AG08396 (cell line): ENCODE results near the gene ERAP2.

Source experiments
- DNase-seq: peaks from one replicate; pipeline ENCODE4 v3.0.0; 2012; ENCODE audit warnings: low spot score, mixed read lengths

Gene ERAP2

DNA sequence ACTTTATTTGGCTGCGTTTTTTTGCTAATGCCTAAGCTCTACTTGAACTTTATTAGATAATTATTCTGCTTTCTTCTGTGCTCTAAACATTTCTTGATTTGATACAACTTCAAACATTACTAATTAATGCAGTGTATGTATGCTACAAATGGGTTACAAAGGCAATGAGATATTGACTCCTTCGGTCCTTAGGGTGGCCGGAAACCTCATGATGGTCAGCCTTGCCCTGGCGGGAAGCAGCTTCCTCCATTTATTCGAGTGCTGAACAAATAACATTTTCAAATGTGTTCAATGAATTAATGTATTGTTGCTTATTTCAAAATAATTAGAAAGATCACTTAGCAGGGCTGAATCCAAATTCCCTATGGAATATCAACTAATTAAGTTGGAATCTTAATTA is 55.7 kb downstream of the ERAP2 start:
- no peak for DNase-seq

DNA sequence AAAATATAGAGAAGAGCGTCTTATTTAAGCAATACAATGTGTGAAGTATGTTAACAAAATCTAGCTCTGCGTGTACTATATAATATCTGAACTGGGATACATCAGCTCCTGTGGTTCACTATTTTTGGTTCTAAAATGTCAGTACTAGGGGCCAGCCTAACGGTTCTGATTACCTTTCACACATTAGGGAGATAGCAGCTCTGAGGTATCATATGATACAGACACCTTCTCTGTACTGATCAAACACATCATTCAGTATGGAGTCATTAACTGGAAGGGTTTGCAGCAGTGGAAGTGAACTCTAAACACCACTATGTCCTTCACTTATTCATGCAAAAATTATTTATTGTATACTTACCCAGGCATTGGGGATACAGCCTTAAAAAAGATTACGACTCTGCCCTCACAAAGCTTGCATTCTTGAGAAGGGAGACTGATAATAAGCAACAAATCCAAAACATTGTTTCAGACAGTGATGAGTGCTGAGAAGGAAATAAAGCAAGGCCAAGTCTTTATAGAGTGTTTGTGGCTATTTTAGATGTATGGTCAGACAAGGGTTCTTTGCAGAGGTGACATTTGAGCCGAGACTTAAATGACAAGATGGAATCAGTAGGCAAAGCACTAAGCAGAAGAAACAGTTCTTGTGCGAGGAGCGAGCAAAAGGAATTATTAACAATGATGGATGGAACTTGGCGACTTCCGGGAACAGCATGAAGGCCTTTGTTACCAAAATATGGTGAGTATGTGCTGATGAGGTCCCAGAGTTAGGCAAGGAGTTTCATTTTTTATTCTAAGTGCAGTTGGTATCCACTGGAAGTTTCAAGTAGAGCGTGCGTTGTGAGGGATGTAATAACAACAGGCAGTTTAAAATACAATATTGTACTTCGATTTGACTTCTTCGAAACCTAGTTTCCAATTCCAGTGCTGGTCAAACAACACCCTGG is 57.7 kb downstream of the ERAP2 start:
- DNase-seq, result no peak

DNA sequence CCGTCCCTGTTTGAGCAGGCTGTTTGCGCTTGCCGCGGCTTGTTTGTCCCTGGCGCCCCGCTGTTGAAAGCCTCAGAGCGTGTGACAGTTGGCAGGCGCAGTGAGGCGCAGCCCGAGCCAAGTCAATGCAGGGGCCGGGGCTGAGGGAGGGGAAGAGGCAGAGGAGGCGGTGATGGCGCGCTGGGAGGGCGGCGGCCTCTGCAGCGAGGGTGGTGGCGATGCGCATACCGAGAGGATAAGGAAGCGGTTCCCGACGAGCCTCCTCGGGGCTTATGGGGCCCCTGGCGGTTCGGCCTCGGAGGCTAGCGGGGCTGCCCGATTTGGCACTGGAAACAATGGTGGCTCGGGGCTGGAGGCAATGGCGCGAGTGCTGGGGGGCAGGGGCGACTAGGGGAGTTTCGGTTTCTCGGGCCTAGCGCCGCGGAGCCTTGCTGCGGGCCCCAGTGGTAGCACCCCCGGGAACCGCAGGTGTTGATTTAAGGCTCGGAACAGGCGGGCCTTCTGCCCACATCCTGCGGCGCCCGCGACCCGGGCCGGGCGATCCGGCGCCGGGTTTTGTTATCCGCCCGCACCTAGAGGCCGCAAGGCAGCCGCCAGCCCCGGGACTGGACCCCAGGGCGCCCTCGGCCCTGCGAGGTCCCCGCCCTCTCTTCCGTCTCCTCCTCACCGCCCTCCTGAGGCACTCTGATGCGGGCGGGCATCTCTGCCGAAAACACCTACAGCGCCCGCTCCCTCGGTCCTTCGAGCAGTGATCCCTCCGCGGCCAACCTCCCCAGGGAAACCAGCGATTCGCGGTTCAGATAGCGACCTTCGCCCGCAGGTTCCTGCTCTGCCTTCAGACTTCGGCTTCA is 58.6 kb downstream of the ERAP2 start:
- peak; percentile 90 for DNase-seq

DNA sequence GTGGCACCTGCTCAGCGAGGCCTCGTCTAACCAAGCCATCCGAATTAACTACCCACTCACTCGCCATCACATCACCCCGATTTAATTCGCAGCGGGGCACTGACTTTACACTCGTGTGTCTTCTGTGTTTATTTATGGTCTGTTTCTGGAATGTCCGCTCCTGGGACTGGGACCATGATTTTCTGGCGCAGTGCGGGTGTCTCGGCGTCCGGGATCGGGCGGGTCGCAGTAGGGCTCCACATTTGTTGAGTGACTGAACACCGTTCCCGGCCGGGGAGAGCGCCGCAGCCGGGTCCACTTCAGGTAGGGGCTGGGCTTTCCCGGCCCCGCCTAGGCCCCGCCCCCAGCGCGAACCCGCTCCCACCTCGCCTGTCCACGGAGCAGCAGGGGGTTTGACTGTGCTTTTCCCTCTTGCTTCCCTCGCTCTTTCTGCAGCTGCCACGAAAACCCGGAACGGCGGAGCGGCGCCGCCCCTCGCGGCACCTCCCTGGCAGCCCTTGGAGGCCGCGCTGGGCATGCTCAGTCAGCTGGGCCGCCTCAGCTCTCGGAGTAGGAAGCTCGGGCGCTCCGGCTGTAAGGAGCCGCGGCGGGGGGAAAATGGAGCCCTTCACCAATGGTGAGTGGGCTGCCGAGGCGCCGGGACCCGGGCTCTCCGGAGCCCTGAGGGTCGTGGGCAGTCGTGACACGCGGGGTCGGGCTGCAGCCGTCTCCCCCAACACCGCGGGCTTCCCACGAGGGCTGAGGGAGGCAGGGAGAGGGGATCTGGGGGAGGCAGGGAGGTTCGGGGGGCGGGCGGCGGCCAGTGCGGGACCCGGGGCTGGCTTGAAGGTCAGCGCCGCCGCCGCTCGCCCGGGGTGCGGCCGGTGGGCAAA is 59.5 kb downstream of the ERAP2 start, which contains the start of gene LNPEP:
Gene LNPEP (plus strand): TSS at position 522 of the 872 bp plus-strand sequence. CDS start 76 bp downstream, at position 598.
- peak; percentile 92 for DNase-seq

DNA sequence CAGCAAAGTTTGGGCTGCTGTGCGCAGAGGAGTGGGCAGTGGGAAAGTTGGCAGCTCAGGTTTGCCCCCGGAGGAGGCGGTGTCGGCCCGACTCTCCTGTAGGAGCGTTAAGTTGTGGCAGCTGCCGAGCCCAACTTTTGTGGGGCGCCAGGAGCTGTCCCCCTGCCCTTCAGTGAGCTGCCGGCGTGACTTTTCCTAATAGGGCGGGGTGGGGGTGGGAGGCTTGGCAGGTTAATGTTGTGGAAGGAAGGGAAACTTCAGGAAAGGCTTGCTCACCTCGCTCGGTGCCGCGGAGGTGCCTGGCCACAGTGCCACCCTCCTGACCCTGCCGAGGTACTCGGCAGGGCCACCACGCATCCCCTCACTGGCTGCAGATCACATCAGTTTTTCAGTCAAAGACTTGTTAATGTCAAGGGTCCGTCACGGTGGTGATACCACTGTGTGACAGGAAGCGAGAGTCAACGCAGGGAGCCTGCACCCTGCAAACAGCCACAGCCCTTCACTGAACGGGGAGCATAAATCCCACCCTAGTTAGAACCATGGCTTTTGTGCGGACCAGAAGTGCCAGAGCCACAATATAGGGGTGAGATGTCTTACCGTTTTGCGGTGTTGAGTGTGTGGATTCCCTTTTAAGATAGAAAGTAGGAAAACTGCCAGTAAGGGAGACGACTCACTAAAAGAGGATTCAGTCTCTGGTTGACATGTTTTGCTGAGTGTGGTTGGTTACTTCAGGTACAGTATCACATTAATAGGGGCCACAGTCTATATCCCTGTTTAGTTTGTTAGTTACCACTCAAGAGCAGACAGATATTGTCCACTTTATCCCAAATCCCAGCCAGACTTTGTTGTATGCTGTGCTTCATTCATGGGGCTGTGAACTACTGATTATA is 60.4 kb downstream of the ERAP2 start:
- peak; percentile 12 for DNase-seq

DNA sequence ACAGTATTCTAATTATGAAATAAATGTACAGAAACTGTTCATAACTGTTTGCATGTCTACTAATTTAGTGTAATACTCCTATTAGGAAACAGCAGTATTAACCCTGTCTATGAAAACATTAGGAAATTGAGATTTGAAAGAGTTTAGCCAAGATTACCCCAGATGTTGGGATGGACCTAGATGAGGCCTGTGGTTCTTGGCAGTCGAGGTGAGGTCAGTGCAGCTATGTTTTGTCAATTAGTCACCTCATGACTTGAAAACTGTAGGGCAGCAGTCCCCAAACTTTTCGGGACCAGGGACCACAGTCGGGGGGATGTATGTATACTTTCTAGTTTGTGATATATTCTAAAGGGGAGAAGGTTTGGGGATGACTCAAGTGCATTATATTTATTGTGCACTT is 64.3 kb downstream of the ERAP2 start:
- no peak for DNase-seq

DNA sequence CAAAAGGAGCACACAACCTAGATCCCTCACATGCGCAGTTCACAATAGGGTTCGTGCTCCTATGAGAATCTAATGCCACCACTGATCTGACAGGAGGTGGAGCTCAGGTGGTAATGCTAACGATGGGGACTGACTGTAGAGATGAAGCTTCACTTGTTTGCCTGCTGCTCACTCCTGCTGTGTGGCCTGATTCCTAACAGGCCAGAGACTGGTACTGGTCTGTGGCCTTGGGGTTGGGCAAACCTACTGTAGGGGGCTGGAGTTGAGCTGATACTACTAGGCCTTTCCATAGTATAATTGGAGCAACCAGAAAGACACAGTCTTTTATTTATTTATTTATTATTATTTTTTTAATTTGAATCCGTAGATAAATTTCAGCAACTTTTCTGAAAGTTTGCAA is 64.8 kb downstream of the ERAP2 start:
- no peak for DNase-seq

DNA sequence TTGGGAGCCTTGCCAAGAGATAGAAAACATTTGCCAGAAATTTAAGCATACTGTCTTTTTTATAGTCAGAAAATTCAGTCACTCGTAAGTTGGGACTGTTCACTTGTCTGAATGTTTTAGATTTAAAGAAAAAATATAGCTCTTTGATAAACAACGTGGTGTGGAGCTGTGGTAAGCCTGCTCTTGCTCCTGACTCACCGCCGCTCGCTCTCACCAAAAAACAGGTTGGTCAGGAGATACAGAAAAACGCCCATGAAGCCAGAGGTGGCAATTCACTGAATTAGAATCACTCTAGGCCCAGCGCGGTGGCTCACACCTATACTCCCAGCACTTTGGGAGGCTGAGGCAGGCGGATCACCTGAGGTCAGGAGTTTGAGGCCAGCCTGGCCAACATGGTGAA is 65.8 kb downstream of the ERAP2 start:
- no peak for DNase-seq

DNA sequence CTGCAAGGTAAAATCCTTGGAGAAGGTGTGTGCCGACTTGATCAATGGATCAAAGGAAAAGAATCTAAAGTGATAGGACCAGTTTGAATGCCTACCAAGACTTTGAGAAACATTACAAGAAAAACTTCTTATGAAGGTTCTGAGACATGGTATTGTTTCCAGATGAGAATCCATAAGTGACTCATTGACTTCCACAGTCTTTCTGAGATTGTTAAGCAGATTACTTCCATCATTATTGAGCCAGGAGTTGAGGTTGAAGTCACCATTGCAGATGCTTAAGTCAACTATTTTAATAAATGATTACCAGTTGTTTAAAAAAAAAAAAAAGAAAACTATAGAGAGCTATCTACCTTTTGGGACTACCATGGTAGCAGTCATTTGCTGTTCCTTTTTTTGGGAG is 66.6 kb downstream of the ERAP2 start:
- DNase-seq, result no peak

DNA sequence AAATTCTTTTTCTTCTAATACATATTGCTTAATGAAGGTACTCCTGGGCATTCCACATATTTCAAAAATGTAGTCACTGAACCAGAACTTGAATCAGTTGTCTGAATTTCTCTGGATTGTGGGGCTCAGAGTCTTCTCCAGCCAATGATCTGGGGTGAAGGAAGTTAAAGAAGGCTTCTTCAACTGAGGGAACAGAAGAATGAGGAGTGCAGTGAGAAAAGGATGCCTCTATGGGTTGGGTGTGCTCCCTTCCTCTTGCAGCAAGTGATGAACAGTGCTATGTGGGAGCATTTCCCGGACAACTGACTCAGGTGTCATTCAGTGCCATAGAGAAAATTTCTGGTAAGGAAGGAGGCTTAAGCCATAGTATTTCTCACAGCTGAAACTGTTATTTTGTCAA is 67.5 kb downstream of the ERAP2 start:
- no peak for DNase-seq

DNA sequence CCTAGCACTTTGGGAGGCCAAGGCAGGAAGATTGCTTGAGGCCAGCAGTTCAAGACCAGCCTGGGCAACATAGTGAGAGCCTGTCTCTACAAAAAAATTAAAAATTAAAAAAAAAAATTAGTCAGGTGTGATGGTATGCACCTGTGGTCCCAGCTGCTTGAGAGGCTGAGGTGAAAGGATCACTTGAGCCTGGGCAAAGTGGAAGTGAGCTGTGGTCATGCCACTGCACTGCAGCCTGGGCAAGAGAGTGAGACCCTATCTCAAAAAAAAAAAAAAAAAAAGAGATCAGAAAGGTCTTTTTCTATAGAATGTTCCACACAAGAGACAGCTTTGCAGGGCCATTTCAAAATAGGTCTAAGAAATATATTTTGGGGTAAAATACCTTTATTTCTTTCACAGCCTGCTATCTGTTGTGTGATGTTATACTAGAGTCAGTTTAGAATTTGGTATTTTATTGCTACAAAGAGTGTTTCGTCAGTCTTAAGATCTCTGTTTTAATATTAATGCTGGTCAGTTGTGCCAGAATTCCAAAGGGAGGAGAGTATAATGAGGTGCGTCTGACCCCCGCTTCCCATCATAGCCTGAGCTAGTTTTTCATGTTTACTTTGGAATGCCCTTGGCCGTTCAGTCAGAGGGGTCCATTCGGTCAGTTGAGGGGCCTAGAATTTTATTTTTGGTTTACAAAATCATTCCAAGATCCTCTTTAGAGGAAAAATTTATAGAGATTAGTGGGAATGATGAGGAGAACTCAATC is 69.0 kb downstream of the ERAP2 start:
- no peak for DNase-seq

DNA sequence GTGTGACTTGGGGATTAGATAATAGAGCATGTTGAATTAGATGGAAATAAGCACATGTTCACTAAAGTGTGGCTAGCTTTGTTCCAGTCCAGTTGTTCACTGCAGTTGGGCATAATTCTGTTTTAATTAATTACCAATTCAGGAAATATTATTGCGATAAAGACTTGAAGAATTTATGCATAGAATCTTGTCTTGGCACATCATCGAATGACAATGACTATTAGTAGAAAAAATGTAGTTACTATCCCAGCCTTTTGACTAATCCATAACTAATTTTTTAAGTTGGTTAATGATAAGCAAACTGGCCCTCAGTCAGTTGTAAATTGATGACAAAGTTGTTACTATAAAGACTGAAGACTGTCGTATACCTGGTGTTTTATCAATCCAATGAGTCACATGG is 70.1 kb downstream of the ERAP2 start:
- no peak for DNase-seq

DNA sequence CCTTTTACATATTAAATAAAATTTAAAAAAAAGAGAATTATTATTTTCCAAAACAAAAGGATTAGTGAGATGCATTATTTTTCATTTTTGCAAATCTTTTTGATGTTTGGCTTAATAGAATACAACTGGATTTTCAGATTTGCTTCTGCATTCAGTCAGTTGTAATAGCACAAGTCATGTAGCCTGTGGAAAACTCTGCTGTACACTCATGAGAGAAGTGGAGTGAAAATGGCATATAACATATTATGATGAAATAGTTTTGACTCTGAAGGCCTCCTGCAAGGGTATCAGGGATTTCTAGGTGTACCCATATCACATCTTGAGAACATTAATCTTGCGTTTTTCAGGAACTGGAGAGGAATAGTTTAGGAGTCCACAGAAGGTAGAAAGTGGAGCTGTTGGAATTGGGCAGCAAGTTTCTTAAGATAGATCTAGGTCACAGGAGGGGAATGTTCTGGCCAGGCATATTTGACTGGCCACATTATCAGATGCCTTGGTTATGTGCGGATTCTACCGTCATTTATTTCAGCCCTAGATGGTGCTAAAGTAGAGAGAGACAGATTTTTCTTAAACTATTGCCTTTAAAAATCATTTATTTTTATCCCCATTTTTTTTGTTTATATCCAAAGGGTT is 75.9 kb downstream of the ERAP2 start:
- no peak for DNase-seq

DNA sequence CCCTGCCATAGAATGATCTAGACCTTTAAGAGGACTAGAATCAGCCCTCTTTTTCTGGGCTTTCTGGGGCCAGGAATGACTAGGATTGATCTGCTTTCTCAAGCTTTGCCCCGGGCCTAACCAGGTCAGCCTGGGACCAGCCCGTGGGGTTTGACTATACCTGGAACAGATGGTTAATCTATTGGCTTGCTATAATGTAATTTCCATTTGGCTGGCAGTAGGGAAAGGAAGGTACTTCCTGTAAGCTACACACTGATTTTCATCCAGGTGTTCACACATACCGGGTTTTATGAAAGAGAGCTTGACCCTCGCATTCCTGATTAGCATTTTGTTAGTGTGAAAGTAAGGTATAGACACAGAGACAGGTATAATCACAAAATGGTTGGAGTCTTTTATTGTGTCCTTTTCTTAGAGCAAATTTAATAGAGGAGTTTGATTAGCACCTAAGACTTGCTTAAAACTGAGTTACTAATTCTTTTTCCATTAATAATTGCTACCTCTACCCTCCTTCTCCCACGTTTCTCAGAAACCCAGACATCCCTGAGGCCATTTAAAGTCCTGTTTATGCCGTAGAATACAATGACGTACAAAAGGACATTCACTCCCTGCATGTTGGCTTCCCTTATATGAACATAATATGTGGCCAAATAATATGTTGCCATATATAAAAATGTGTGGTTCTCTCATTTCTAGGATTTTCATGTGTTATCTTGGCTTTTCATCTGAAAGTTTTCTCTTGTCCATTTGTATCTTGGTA is 76.9 kb downstream of the ERAP2 start:
- no peak for DNase-seq

DNA sequence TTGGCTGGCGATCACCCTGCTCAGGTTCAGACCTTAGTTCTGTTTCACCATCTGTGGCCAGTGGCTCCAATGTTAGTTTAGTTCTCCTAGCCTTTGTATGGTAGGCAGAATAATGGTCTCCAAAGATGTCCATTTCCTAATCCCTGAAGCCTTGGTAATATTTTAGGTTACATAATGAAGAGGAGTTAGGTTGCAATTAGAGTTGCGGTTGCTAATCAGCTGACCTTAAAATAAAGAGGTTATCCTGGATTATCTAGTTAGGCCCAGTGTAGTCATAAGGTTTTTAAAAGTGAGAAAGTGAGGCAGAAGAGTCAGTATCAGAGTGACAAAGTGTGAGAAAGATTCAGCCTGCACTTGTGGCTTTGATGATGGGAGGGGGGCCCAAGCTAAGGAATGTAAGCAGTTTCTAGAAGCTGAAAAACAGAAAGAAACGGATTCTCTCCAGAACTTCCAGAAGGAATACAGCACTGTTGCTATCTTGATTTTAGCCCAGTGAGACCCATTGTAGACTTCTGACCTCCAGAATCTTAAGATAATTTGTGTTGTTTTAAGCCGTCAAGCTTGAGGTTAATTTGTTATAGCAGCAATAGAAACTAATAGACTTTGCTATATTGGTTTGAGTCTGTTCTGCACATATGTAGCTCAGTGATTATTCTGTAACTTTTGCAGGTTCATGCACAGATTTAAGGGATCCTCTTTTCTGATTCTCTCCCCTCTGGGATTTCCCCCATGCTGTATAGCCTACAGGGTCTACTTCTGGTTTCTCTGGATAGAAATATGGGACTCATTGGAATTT is 81.2 kb downstream of the ERAP2 start:
- DNase-seq, result no peak

DNA sequence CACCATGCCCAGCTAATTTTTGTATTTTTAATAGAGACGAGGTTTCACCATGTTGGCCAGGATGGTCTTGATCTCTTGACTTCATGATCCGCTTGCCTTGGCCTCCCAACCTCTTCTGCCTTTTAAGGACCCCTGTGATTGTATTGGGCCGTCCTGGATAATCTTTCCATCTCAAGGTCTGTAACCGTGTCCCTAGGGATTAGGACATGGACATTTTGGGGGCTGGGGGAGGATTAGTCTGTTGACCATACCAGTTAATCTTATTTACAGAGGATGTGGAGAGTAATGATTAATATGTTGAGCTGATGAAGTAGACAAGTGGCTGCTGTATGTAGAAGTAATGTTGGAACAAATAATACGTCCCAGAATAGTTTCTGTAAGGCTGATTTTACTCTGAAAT is 82.7 kb downstream of the ERAP2 start:
- no peak for DNase-seq

DNA sequence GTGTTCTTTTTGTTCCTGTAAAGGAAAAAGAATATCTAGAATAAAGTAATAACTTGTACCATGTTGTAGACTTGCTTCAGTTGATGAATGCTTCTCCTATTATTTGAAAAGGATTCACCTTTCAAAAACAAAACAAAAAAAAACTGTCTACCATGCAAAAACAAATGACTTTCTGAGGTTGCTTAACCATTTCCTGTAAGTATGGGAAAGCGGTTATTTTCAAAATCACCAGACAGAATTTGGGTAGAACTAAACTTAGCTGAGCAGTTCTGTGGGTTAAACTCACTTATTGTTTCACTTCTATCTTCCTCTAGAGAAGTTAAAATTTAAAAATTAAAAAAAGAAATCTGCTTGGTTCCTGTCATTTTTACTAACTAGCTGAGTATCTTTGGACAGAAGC is 84.8 kb downstream of the ERAP2 start:
- no peak for DNase-seq

DNA sequence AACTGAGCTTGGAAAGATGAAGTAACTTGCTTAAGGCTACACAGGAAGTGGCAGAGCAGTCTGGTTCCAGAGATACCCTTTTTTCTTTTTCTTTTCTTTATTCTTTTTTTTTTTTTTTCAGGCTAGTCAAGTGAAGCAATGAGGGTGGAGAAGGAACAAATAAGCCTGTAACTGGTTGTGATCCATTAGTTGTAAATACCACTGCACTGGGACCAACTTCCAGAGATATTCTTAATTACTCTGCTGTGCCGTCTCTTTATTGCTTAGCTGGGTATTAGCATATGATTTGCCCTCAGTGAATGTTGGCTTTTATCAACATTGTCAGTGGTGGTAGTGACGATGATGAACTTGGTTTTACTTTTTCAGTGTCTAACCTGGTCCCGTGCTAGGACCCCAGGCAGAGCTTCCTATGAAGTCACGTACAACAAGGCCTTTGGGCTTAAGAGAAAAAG is 86.3 kb downstream of the ERAP2 start:
- no peak for DNase-seq
